GM21576 (cell line): ENCODE data around the gene FANCE.

ENCODE experiments used
- ATAC-seq: cut with Tn5 transposase; IDR thresholded peaks from one replicate; pipeline ENCODE4 v1.9.1; 2021; ENCODE audit warnings: mild to moderate bottlenecking, moderate library complexity; ENCODE audit not compliant: unreplicated experiment

The FANCE gene

DNA sequence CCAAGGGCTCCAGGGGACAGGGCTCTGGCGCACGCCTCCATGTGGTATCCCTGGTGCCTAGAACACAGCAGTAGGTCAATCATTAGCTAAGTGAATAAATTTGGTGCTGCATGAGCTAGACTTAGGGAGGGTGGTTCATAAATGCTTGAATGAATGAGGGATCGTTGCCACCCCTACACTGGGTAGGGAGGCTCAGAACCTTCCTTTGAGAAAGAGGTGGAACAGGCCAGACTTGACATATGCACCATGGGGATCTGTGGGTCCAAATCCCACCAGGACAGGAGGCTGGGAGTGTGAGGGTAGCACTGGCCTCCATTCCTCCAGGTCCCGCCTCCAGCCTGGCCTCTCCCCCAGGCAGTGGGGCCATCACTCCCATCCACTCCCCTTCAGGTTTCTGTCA, 30.9 kb downstream of the FANCE start:
- no peak for ATAC-seq

DNA sequence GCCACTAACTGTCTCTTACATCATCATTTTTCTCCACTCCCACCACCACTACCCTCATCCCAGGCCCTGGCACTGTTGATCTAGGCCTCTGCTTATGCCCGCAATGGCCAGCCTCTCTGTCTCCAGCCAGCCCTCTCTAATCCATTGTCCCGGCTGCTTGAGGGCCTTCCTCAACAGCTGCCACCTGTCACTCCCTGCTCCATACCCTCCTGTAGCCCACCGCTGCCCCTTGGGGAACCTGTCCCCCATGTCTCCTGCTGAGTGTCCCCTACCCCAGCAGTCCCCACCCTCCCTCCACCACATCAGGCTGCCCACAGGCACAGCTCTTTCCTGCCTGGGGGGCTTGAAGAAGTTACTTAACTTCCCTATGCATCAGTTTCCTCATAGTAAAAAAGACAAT, 31.4 kb downstream of the FANCE start:
- ATAC-seq = no peak

DNA sequence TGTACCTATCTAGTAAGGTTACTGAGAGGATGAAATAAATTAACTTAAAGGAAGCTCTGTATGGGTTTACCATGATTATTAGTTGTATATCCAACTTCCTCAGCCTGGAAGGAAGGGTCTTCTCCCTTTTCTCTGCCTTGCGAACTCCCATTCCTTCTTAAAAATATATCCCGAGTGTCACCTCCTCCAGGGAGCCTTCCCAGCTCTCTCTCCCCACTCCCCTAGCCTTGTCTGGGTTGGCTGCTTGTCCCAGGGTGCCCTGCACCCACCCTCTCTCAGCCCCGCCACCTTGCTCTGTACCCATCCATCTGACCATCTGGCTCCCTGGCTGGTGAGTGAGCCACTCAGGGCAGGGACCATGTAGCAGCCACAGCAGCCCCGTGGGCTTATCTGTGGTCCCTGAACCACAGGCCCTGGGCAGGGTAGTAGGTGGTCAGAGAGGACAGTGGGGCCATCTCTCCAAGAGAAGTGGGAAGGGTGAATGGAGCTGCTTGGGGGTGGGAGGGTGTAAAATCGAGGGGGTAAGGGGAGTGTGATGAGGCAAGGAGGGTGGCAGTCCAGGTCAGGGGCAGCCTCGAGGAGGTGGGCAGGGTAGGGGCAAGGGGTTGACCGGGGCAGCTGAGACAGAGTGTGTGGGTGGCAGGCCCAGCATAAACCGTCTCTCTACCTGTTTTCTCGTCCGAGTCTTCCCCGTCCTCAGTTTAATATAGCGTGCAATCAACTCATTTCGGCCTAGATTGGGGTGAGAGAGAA, 31.9 kb downstream of the FANCE start:
- ATAC-seq = no peak

DNA sequence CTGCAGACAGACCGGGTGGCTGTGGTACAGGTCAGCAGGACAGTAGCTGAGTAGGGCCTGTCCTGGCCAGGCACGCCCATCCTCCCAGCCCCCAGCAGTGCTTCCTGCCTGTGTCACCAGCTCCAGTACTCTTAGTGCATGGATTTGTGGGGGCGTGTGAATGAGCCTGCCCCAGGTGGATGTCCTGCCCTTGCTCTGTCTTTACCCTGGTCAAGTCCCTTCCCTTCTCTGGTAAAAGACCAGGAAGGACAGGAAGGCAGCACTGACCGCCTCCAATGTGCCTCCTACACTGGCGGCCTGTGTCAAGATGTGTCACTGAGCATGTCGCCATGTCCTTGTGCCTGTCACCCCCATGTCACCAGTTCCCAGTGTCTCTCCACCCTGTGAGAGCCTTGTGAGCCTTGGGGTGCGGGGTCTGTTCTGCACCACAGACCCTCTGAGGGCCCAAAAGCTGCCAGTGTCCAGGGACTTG, 32.8 kb downstream of the FANCE start:
- no peak for ATAC-seq

DNA sequence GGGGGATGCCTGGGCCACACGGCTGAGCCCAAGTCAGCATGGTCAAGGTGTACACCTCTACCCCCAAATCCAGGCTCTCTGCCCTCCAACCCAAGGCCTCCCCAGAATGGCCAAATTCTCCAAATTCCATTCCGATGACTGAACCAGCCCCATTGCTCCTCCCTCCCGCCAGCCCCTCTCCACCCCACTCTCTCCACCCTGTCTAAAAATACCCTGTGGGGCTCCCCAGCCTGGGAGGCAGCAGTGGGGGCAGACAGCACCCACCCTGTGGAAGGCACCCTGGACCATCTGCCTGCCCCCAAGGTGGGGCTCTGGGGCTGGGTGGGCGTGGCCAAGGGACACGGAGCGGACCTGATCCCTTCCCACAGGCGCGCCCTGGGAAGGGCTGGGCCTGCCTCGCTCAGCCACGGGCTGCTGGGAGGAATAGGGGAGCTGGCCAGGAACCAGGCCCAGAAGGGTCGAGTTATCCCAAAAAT, 33.3 kb downstream of the FANCE start:
- ATAC-seq = no peak

DNA sequence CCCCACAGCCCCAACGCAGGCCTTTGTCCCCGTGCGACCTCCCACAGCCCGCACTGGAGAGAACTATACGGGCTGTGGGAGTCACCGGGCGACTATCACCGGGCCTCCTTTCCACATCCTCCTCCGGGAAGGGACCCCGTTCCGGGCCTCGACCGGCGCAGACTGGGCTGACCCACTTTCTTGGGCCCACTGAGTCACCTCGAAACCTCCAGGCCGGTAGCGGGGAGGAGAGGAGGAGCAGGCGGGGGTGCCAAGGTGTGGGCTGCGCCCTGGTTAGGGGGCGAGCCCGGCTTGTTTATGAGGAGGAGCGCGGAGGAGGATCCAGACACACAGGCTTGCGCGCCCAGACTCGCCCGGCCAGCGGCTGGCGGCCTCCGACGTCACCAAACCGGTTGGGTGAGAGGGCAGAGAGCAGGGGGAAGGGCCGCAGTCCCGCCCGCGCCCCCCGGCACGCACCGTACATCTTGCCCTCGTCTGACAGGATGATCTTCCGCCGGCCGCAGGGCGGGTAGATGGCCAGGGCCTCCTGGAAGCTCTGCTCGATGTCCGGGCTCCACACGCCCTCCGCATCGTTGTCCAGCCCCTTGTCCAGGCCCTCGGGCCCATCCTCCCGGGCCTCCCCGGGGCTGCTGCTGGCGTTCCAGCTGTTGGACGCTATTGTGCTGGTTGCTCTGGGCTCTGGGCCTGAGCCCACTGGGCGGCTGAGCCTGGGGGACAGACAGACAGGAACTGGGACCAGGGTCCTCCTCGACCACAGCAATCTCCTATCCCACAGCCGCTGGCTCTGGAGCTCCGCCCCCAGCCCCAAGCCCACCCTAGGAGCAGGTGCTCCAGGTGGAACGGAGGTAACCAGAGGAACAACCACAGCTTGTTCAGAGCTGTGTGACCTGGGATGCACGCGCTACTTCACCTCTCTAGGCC, 34.1 kb downstream of the FANCE start:
- ATAC-seq = no peak

DNA sequence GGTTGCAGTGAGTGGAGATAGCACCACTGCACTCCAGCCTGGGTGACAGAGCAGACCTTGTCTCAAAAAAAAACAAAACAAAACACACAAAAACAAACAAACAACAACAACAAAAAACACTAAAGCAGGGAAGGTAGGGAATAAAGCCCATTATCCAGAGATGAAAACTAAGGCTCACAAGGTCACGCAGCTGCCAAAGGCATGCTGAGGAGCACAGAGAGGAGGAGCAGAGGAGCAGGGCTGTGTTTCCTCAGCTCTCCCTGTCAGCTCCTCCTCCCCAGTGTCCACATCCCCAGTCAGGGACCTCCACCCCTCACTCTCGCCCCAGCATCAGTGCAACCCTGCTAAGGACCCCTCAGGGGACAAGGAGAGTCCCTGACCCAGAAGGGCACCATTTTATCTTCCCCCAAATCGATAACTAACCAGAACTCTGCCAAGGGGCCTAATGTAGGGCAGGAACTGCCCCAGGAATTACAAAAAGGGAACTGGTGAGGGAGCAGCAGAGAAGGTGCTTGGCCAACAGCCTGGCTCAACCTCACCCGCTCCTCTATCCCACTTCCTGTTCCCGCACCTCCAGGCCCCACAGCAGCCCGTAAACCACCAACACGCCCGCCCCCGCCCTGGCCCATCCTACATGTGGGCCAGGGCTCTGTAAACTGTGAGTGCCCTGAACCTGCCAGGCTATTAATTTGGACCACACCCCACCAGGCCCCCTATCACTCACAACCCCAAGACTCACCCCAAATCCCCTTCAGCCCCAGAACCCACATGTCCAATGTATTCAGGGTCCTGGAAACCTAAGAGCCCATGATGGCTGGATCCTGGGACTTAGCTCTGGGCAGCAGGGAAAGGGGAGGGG, 35.7 kb downstream of the FANCE start:
- no peak for ATAC-seq

DNA sequence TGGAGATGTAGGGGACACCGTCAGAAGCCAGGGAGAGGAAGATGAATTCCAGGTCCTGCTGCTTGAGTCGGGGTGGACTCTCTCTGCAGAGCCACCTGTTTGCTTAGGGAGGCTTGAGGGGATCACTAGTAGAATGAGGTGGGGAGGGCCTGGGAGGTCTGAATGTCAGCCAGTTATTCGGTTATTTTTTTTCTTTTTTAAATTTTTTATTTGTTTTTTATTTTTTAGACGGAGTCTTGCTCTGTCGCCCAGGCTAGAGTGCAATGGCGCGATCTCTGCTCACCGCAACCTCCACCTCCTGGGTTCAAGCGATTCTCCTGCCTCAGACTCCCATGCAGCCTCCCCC, 36.4 kb downstream of the FANCE start:
- no peak for ATAC-seq

DNA sequence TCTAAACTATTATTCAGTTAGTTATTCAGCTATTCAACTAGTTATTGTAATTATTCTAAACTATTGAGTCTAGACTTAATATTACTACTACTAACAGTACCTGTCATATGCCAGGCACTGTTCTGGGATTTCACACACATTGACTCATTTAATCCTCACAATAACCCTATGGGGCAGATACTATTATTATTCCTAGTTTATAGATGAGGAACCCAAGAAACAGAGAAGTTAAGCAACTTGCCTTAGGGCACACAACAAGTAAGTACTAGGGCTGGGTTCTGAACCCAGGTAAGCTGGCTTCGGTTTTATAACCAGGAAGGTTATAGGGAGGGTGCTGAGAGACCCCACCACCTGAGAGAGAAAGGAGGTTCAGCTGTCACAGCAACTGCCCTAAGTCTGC, 36.9 kb downstream of the FANCE start:
- ATAC-seq = no peak

DNA sequence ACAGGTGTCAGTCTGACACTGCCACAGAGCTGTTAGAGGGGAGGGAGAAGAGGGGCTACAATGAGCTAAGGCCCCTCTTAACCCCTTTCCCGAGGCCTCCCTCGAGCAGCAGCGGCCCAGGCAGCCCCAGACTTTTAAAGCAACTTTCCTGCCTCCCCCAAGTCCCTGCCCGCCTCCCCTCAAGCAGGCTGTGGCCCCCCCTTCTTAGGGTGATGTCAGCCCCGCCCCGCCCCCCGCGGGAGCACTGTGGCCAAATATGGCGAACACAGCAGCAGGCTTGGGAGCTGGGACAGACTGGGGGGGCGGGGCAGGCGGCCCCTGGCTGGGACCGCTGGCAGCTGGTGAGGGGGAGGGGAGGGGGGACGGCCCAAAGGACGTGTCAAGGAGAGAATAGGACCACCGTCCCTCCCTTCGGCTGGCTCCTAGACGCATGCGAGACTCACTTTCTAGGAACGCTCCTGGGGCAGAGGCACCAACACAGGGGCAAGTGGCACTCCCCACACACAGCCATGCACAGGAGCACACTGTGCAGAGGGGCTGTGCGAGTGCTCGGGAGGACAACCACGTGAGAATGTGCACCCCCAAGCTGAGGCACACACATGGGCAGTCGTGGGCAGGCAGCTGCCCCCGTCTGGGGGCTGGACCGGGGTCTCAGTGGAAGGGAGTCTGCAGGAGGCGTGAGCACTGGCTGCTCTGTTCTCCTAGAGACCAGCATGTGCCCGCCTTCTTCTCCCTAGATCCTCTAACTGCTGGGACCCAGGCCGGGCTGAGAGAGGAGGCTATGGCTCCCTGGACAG, 38.1 kb downstream of the FANCE start:
- no peak for ATAC-seq

DNA sequence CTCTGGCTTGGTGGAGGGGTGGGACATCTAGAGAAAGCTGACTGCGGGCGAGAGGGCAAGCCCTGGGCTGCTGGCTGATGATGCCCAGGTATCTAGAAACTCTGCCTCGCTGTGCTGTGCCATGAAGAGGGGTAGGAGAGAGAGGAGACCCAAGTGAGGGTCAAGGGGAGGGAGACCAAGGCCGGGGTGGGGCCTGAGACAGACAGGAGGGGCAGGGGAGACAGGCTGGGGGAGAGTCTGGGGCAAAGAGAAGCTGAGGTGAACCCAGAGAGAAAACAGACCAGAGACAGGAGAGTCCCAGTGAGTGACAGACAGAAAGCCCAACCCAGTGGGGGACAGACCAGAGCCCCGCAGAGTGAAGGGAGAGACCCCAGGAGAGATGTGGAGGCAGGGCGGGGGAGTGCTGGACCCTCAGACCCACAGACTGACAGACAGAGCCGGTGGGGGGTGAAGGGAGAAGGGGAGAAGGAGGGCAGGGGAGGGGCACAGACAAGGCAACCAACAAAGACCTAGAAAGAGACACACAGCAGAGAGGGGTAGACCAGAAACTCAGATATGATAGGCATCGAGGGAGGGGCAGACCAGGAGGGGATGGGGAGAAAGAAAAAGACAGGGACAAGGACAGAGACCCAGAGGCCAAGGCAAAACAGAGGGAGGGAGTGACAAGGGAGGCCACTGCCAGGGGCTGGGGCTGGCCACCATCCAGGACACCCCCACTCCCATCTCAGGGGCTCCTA, 38.9 kb downstream of the FANCE start:
- ATAC-seq = no peak

DNA sequence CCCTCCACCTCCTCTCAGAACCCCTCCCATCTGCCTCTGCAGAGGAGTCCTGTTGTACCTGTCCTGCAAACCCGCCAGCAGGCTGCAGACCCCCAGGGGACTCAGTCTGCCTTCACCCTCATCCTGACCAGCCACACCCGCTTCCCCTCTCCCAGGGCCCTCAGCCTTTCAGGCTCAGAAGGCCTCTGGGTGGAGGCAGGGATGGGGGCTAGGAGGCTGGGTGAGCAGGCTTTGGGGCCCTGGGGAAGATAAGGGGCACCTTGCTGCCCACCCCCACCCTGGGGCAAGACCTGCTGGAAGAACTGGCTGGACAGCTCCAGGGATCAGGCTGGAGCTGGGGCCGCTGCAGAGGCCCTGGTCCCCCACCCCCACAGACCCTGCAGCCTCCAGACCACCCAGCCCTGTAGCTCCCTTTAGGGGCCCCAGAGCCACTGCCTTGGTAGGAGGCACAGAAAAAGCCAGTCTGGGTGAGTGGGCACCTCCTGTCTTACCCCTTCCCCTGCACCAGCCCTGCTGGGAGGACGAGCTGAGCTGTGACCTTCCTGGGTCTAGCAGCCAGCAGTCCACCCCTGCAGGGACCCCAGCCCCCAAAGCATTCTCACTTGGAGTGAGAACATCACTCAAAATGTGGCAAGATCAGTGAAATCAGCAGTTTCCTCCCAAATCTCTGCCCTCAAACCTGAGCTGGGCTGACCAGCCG, 39.6 kb downstream of the FANCE start:
- no peak for ATAC-seq

DNA sequence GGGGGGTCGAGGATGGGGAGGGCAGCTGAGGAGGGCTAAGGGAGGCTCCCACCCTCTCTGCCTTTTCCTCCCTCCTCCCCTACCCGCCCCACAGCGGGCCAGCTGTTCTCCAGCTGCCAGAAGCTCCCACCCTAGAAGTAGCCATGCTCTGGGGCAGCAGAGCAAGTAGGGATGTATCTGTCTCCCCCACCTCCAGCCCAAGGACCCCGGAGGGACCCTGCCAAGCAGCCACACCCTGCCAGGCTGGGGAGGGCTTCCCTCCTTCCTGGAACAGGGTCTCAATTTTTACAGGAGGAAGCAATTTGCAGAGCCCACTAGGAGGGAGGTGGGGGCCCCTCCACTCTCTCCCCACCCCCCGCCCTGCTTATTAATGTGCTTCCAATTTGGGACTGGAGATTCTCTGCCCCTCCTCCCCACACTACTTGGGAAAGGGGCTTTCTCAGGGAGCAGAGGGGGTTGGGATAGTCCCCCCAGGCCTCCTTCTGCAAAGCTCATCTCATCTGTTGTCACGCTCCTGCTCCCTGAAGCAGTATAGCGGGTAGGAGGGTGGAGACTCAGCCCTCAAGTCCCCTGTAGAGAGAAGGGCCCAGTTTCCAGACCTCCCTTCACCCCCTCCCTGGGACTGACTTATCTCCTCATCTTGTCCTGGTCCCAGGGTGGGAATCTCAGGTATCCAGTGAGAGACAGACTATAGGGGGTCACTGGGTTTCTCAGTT, 40.3 kb downstream of the FANCE start:
- no peak for ATAC-seq

DNA sequence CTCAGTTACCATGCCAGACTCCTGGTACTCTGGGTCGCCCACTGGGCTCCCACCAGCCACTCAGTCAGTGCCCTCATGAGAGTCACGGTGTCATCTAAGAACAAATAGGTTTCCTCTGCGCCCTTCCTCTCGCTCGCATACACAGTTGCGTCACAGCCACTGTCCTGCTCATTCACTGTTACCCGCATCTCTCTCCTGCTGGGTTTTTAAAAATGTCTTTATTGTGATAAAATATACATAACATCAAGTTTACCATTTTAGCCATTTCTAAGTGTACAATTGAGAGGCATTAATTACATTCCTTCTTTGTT, 40.8 kb downstream of the FANCE start:
- no peak for ATAC-seq

DNA sequence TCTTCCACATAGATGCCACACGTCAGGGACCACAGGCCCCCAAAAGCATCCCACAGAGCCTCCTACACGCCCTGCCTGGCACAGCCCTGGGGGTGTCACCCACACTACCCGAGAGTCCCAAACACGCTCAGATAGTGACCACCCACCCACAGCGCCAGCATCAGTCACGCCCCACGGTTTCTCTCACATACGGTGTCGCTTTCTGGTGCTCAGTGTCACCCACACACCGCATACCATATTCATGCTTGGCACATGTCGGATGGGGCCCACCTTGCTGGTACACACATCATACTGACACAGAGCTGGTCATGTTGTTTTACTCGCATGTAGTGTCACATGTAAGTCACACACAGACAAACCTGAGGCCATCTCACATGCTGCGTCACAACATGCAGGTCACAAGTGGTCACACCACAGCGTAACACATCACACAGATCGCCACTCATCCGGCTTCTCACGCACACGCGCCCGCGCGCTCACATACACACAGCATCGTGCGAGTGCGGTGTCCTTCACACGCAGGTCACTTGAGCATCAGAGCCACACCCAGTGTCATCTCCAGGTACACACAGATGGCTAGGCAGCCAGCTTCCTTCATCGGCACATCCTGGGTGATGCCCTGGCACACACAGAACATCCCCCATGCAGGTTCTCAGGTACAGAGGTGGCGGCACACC, 41.3 kb downstream of the FANCE start:
- no peak for ATAC-seq

DNA sequence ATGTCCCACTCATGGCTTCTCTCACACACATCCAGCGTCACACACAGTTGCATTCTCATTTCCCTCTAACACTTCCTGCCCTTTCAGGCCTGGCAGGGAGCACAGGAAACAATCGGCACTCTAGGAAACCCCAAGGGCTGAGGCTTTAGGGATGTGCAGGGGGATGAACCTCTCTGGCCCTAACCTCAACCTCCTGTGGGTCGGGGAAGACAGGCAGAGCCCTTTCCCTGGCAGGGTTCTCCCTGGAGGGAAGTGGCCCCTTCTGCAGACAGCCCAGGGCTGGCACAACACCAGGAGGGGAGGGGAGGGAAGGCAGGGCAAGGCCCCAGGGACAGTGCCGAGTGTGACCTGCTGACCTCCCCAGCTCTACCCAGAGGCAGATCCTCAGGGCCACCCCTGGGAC, 42.0 kb downstream of the FANCE start:
- no peak for ATAC-seq

DNA sequence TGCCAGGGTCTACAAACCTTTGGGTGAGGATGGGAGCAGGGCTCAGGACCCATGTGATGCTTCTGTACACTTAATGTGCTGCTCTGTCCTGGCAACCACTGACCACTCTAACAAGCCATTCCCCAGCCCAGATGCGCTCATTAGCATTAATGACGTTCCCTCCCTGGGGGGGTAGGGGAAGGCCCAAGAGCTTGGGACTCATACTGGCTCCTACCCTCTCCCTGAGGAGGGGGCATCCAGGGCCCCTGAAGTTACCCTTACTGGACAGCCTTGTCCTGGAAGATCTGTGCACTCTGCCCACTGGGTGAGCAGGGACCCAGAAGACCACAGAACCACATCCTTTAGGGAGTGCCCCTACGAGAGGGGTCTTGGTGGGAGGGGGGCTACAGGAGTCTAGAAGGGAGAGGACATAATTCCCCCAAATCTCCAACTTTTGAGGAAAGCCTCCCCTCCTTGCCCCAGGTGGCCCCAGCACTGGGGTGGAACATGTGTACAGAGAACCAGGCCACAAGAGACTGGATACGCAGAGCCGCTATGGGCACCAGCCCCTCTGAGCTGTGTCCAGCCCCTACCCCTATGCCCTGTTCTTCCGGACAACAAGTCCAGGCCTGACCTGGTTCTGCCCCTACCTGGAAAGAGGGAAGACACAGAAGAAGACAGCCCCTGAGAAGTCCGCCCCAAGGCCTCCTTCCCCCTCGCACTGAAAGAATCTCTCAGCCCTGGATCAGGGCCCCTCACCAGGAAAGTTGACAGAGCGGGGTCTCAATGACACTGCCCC, 43.3 kb downstream of the FANCE start:
- no peak for ATAC-seq
